ENCODE results near the gene ALPL.
A peak's percentile ranks its signal among the peaks of the same experiment; 100 is the strongest.
"Not testable (repeated sequence)": the region's sequence is repeated elsewhere in the genome, so short reads cannot be mapped to it uniquely, and the experiment has no call there.

Gene ALPL
- 0 to 0.25 (median 0) reads per million in 9 experiments for total RNA-seq

GRCh38 chr1:21509351-21510112, at the start of gene ALPL:
Gene ALPL (plus strand): TSS chr1:21509423. CDS start chr1:21554082, 44,659 bp downstream.
- Mint-ChIP-seq H3K9me3 (no peaks in the 10 kb centered on the region), H3K36me3 (ENCODE audit: insufficient read depth) (peaks cover 3% of the 10 kb centered on the region), H3K4me3 (peak within 1 kb of the TSS; percentile 64), H3K4me1 (ENCODE audit: low read depth in 2 of 2) (peaks cover 5 to 10% of the 10 kb centered on the region in 2 donors), H3K27ac (peak within 1 kb of the TSS in 1 of 2 donors; percentile 1), H3K27me3 (peaks cover 40 to 73% of the 10 kb centered on the region in 2 donors)
- ATAC-seq (replicated peaks), result no peak
- no peak for DNase-seq

- not testable (repeated sequence) for H3K9me3 Mint-ChIP-seq; H3K27me3 Mint-ChIP-seq; ATAC-seq (replicated peaks); H3K36me3 Mint-ChIP-seq (ENCODE audit: insufficient read depth); H3K4me1 Mint-ChIP-seq (ENCODE audit: low read depth in 2 of 2); DNase-seq; H3K4me3 Mint-ChIP-seq; H3K27ac Mint-ChIP-seq
These were observed 44.1 kb upstream of the ALPL start for GRCh38 chr1:21465127-21465526.

GRCh38 chr1:21467946-21468345, 41.3 kb upstream of the ALPL start:
- H3K27ac Mint-ChIP-seq; H3K9me3 Mint-ChIP-seq; H3K4me3 Mint-ChIP-seq; H3K27me3 Mint-ChIP-seq; H3K36me3 Mint-ChIP-seq (ENCODE audit: insufficient read depth); DNase-seq; ATAC-seq (replicated peaks); H3K4me1 Mint-ChIP-seq (ENCODE audit: low read depth in 2 of 2): not testable (repeated sequence)

- Mint-ChIP-seq H3K36me3 (ENCODE audit: insufficient read depth) (peaks cover 8% of the 10 kb centered on the region), H3K27ac (no peak overlapping the region), H3K4me3 (no peak overlapping the region), H3K27me3 (no peaks in the 10 kb centered on the region), H3K9me3 (no peaks in the 10 kb centered on the region), H3K4me1 (ENCODE audit: low read depth in 2 of 2) (no peaks in the 10 kb centered on the region)
- ATAC-seq (replicated peaks) (no peak), DNase-seq (no peak)
These were observed 40.6 kb upstream of the ALPL start for GRCh38 chr1:21468599-21468998.

GRCh38 chr1:21469581-21469980, 39.6 kb upstream of the ALPL start:
- Mint-ChIP-seq H3K27ac (no peak overlapping the region), H3K36me3 (ENCODE audit: insufficient read depth) (peaks cover 13% of the 10 kb centered on the region), H3K4me1 (ENCODE audit: low read depth in 2 of 2) (no peaks in the 10 kb centered on the region), H3K9me3 (no peaks in the 10 kb centered on the region), H3K27me3 (no peaks in the 10 kb centered on the region), H3K4me3 (no peak overlapping the region)
- DNase-seq, result no peak
- no peak for ATAC-seq (replicated peaks)

GRCh38 chr1:21472861-21473260, 36.4 kb upstream of the ALPL start:
- no peaks in the 10 kb centered on the region for H3K9me3 Mint-ChIP-seq
- DNase-seq (no peak), ATAC-seq (replicated peaks) (no peak)
- H3K27ac Mint-ChIP-seq, result no peak overlapping the region
- H3K36me3 Mint-ChIP-seq (ENCODE audit: insufficient read depth), result peaks cover 15% of the 10 kb centered on the region
- no peaks in the 10 kb centered on the region for H3K4me1 Mint-ChIP-seq (ENCODE audit: low read depth in 2 of 2)
- no peak overlapping the region for H3K4me3 Mint-ChIP-seq
- H3K27me3 Mint-ChIP-seq, result no peaks in the 10 kb centered on the region

- ATAC-seq (replicated peaks) (no peak), DNase-seq (no peak)
- Mint-ChIP-seq H3K4me3 (no peak overlapping the region), H3K36me3 (ENCODE audit: insufficient read depth) (peaks cover 13% of the 10 kb centered on the region), H3K27ac (no peak overlapping the region), H3K27me3 (no peaks in the 10 kb centered on the region), H3K9me3 (no peaks in the 10 kb centered on the region), H3K4me1 (ENCODE audit: low read depth in 2 of 2) (no peaks in the 10 kb centered on the region)
These were observed 30.9 kb upstream of the ALPL start for GRCh38 chr1:21478356-21478755.

GRCh38 chr1:21483881-21484280, 25.3 kb upstream of the ALPL start:
- not testable (repeated sequence) for DNase-seq; ATAC-seq (replicated peaks); H3K4me1 Mint-ChIP-seq (ENCODE audit: low read depth in 2 of 2); H3K36me3 Mint-ChIP-seq (ENCODE audit: insufficient read depth); H3K27me3 Mint-ChIP-seq; H3K27ac Mint-ChIP-seq; H3K4me3 Mint-ChIP-seq; H3K9me3 Mint-ChIP-seq

GRCh38 chr1:21489146-21489545, 20.1 kb upstream of the ALPL start:
- DNase-seq, result no peak

GRCh38 chr1:21490774-21491487, 18.3 kb upstream of the ALPL start:
- Mint-ChIP-seq H3K9me3 (peaks cover 0 to 9% of the 10 kb centered on the region in 2 donors), H3K27ac (no peak overlapping the region), H3K27me3 (peaks cover 15 to 29% of the 10 kb centered on the region in 2 donors), H3K36me3 (ENCODE audit: insufficient read depth) (no peaks in the 10 kb centered on the region), H3K4me1 (ENCODE audit: low read depth in 2 of 2) (peaks cover 8 to 9% of the 10 kb centered on the region in 2 donors), H3K4me3 (no peak overlapping the region)
- no peak for DNase-seq
- no peak for ATAC-seq (replicated peaks)

More at GRCh38 chr1:21489146-21489545, 20.1 kb upstream of the ALPL start:
- Mint-ChIP-seq H3K4me1 (ENCODE audit: low read depth in 2 of 2) (peaks cover 8 to 9% of the 10 kb centered on the region in 2 donors), H3K9me3 (peaks cover 0 to 9% of the 10 kb centered on the region in 2 donors), H3K4me3 (no peak overlapping the region), H3K27ac (peak overlapping the region; percentile 49 to 87), H3K36me3 (ENCODE audit: insufficient read depth) (no peaks in the 10 kb centered on the region), H3K27me3 (peaks cover 15 to 29% of the 10 kb centered on the region in 2 donors)
- ATAC-seq (replicated peaks), result no peak

- no peak for DNase-seq
- Mint-ChIP-seq H3K4me1 (ENCODE audit: low read depth in 2 of 2) (peaks cover 8 to 9% of the 10 kb centered on the region in 2 donors), H3K36me3 (ENCODE audit: insufficient read depth) (no peaks in the 10 kb centered on the region), H3K27me3 (peaks cover 15 to 29% of the 10 kb centered on the region in 2 donors), H3K4me3 (no peak overlapping the region), H3K9me3 (peaks cover 0 to 9% of the 10 kb centered on the region in 2 donors), H3K27ac (no peak overlapping the region)
- no peak for ATAC-seq (replicated peaks)
These were observed 17.5 kb upstream of the ALPL start for GRCh38 chr1:21491488-21492355.

- Mint-ChIP-seq H3K4me1 (ENCODE audit: low read depth in 2 of 2) (peaks cover 8 to 9% of the 10 kb centered on the region in 2 donors), H3K4me3 (no peak overlapping the region), H3K27me3 (peaks cover 15 to 31% of the 10 kb centered on the region in 2 donors), H3K9me3 (peaks cover 0 to 9% of the 10 kb centered on the region in 2 donors), H3K36me3 (ENCODE audit: insufficient read depth) (no peaks in the 10 kb centered on the region), H3K27ac (no peak overlapping the region)
- ATAC-seq (replicated peaks), result no peak
- DNase-seq, result no peak
These were observed 16.9 kb upstream of the ALPL start for GRCh38 chr1:21492356-21492625.

GRCh38 chr1:21494196-21494595, 15.0 kb upstream of the ALPL start:
- peaks cover 9 to 37% of the 10 kb centered on the region in 2 donors for H3K27me3 Mint-ChIP-seq
- no peak for DNase-seq
- ATAC-seq (replicated peaks), result no peak
- no peak overlapping the region for H3K4me3 Mint-ChIP-seq
- H3K36me3 Mint-ChIP-seq (ENCODE audit: insufficient read depth), result no peaks in the 10 kb centered on the region
- no peak overlapping the region for H3K27ac Mint-ChIP-seq
- H3K4me1 Mint-ChIP-seq (ENCODE audit: low read depth in 2 of 2), result no peaks in the 10 kb centered on the region
- H3K9me3 Mint-ChIP-seq, result no peaks in the 10 kb centered on the region

Measured in effector memory CD8-positive, alpha-beta T cell (primary cell).